Natural killer cell treated with Interleukin-12 subunit alpha and Interleukin-12 subunit beta and Interleukin-15 and Interleukin-18, amount 100 ng/mL, for 72 hours (primary cell): ENCODE results near the gene HDAC7. TPM values are rescaled to one million over a fixed set of nuclear protein-coding genes. Genes with fewer than 3 reads are reported as not detected.
"Not testable (repeated sequence)": the region's sequence is repeated elsewhere in the genome, so short reads cannot be mapped to it uniquely, and the experiment has no call there.

Experiments used
- ATAC-seq, 2 donors: fragments of 150-1000 bp; cut with Tn5 transposase in 1 of 2; sonication (Bioruptor Pico), chemical (Tn5 transposase) in 1 of 2; 2 replicates each; pipeline ENCODE4 v1.10.0; 2021
- DNase-seq: peaks from one replicate; pipeline ENCODE4 v3.0.0; 2022; ENCODE audit warnings: low spot score
- H3K27ac Mint-ChIP-seq, 2 donors: 1 replicate in 1 of 2; 2 replicates in 1 of 2; pipeline ENCODE4 v1.8.0; 2022; ENCODE audit warnings: mixed read lengths in 2 of 2, mild to moderate bottlenecking in 1 of 2, moderate library complexity in 1 of 2
- H3K27me3 Mint-ChIP-seq, 2 donors: 1 replicate in 1 of 2; 2 replicates in 1 of 2; pipeline ENCODE4 v1.8.0; 2022; ENCODE audit warnings: mixed read lengths in 2 of 2
- H3K36me3 Mint-ChIP-seq: one replicate; pipeline ENCODE4 v1.8.0; 2022; ENCODE audit warnings: mixed read lengths
- H3K4me1 Mint-ChIP-seq, 2 donors: 1 replicate in 1 of 2; 2 replicates in 1 of 2; pipeline ENCODE4 v1.8.0; 2022; ENCODE audit warnings: low read depth in 2 of 2, mixed read lengths in 2 of 2, mild to moderate bottlenecking in 1 of 2
- H3K4me3 Mint-ChIP-seq: one replicate; pipeline ENCODE4 v1.8.0; 2022; ENCODE audit warnings: mixed read lengths
- H3K9me3 Mint-ChIP-seq: 2 replicates; pipeline ENCODE4 v1.8.0; 2022; ENCODE audit warnings: mixed read lengths
- total RNA-seq, 2 donors: library from RNA; stranded (reverse); gene quantifications; one replicate each; pipeline ENCODE4 v1.2.3, GENCODE V29; 2022

Gene HDAC7
- total RNA-seq, 2 donors from 2014 or later, result 127 to 176 TPM

GRCh38 chr12:47819138-47819895 is 386 bp downstream of the HDAC7 start:
- no peaks in the 10 kb centered on the region for H3K27me3 Mint-ChIP-seq
- H3K27ac Mint-ChIP-seq, result peak overlapping the region; percentile 94 to 100
- DNase-seq (peak; percentile 79), ATAC-seq (peak; percentile 63 to 71)
- H3K36me3 Mint-ChIP-seq, result peaks cover 5% of the 10 kb centered on the region
- peak overlapping the region; percentile 90 for H3K4me3 Mint-ChIP-seq
- H3K9me3 Mint-ChIP-seq, result peaks cover 4% of the 10 kb centered on the region
- H3K4me1 Mint-ChIP-seq, result peaks cover 59 to 65% of the 10 kb centered on the region in 2 donors

GRCh38 chr12:47818467-47819137 is 1.1 kb downstream of the HDAC7 start:
- Mint-ChIP-seq H3K27me3 (no peaks in the 10 kb centered on the region), H3K4me3 (peak overlapping the region; percentile 90), H3K36me3 (peaks cover 5% of the 10 kb centered on the region), H3K9me3 (peaks cover 4% of the 10 kb centered on the region), H3K4me1 (peaks cover 60 to 66% of the 10 kb centered on the region in 2 donors), H3K27ac (peak overlapping the region; percentile 94 to 100)
- ATAC-seq (peak; percentile 39 to 54), DNase-seq (peak; percentile 75)

GRCh38 chr12:47818007-47818376 is 1.7 kb downstream of the HDAC7 start:
- no peak for ATAC-seq
- DNase-seq, result no peak
- Mint-ChIP-seq H3K4me3 (peak overlapping the region; percentile 90), H3K9me3 (peaks cover 4% of the 10 kb centered on the region), H3K27me3 (no peaks in the 10 kb centered on the region), H3K4me1 (peaks cover 66 to 68% of the 10 kb centered on the region in 2 donors), H3K36me3 (peaks cover 5% of the 10 kb centered on the region), H3K27ac (peak overlapping the region; percentile 94 to 100)

- H3K27me3 Mint-ChIP-seq, result no peaks in the 10 kb centered on the region
- peaks cover 4% of the 10 kb centered on the region for H3K9me3 Mint-ChIP-seq
- H3K4me3 Mint-ChIP-seq, result peak overlapping the region; percentile 90
- H3K36me3 Mint-ChIP-seq, result peaks cover 5% of the 10 kb centered on the region
- ATAC-seq, result no peak
- peak overlapping the region; percentile 94 to 100 for H3K27ac Mint-ChIP-seq
- DNase-seq, result no peak
- H3K4me1 Mint-ChIP-seq, result peaks cover 67 to 73% of the 10 kb centered on the region in 2 donors
Measured at GRCh38 chr12:47817272-47818006, 2.3 kb downstream of the HDAC7 start.

- Mint-ChIP-seq H3K4me3 (peak overlapping the region; percentile 90), H3K9me3 (peaks cover 4% of the 10 kb centered on the region), H3K27me3 (no peaks in the 10 kb centered on the region), H3K4me1 (peaks cover 69 to 70% of the 10 kb centered on the region in 2 donors), H3K36me3 (peaks cover 5% of the 10 kb centered on the region), H3K27ac (peak overlapping the region; percentile 94 to 100)
- ATAC-seq (no peak), DNase-seq (no peak)
Measured at GRCh38 chr12:47816403-47817271, 3.1 kb downstream of the HDAC7 start.

- not testable (repeated sequence) for H3K9me3 Mint-ChIP-seq, H3K27me3 Mint-ChIP-seq, DNase-seq, H3K36me3 Mint-ChIP-seq, ATAC-seq
- Mint-ChIP-seq H3K4me3 (peak overlapping the region; percentile 90), H3K4me1 (peaks cover 70 to 72% of the 10 kb centered on the region in 2 donors), H3K27ac (peak overlapping the region; percentile 94 to 100)
Measured at GRCh38 chr12:47815447-47815846, 4.3 kb downstream of the HDAC7 start.

GRCh38 chr12:47814539-47815170 is 5.0 kb downstream of the HDAC7 start:
- ATAC-seq (peak; percentile 3 to 33), DNase-seq (no peak)
- Mint-ChIP-seq H3K27me3 (no peaks in the 10 kb centered on the region), H3K36me3 (peaks cover 5% of the 10 kb centered on the region), H3K9me3 (peaks cover 4% of the 10 kb centered on the region), H3K4me3 (peak overlapping the region; percentile 90), H3K27ac (peak overlapping the region; percentile 94 to 100), H3K4me1 (peaks cover 69 to 73% of the 10 kb centered on the region in 2 donors)

- DNase-seq (no peak), ATAC-seq (peak in 1 of 2 donors; percentile 3)
- peaks cover 4% of the 10 kb centered on the region for H3K9me3 Mint-ChIP-seq
- H3K27me3 Mint-ChIP-seq, result no peaks in the 10 kb centered on the region
- H3K36me3 Mint-ChIP-seq, result peaks cover 5% of the 10 kb centered on the region
- H3K4me3 Mint-ChIP-seq, result peak overlapping the region; percentile 90
- H3K27ac Mint-ChIP-seq, result peak overlapping the region; percentile 94 to 100
- peaks cover 75 to 78% of the 10 kb centered on the region in 2 donors for H3K4me1 Mint-ChIP-seq
Measured at GRCh38 chr12:47813511-47814196, 6.0 kb downstream of the HDAC7 start.

- Mint-ChIP-seq H3K27ac (peak overlapping the region; percentile 94 to 100), H3K36me3 (peaks cover 5% of the 10 kb centered on the region), H3K4me3 (peak overlapping the region; percentile 90), H3K27me3 (no peaks in the 10 kb centered on the region), H3K4me1 (peaks cover 74 to 78% of the 10 kb centered on the region in 2 donors), H3K9me3 (peaks cover 4% of the 10 kb centered on the region)
- peak; percentile 83 to 89 for ATAC-seq
- peak; percentile 95 for DNase-seq
Measured at GRCh38 chr12:47812797-47813510, 6.7 kb downstream of the HDAC7 start.

GRCh38 chr12:47811581-47812484 is 7.9 kb downstream of the HDAC7 start:
- H3K27me3 Mint-ChIP-seq, result no peaks in the 10 kb centered on the region
- peaks cover 74 to 78% of the 10 kb centered on the region in 2 donors for H3K4me1 Mint-ChIP-seq
- peaks cover 4% of the 10 kb centered on the region for H3K9me3 Mint-ChIP-seq
- DNase-seq (no peak), ATAC-seq (no peak)
- H3K36me3 Mint-ChIP-seq, result peaks cover 5% of the 10 kb centered on the region
- H3K27ac Mint-ChIP-seq, result peak overlapping the region; percentile 94 to 100
- H3K4me3 Mint-ChIP-seq, result peak overlapping the region; percentile 90

- peaks cover 5% of the 10 kb centered on the region for H3K36me3 Mint-ChIP-seq
- H3K4me3 Mint-ChIP-seq, result peak overlapping the region; percentile 89
- H3K9me3 Mint-ChIP-seq, result peaks cover 4% of the 10 kb centered on the region
- H3K4me1 Mint-ChIP-seq, result peaks cover 80 to 81% of the 10 kb centered on the region in 2 donors
- no peaks in the 10 kb centered on the region for H3K27me3 Mint-ChIP-seq
- ATAC-seq (no peak), DNase-seq (no peak)
- H3K27ac Mint-ChIP-seq, result peak overlapping the region; percentile 94 to 100
Measured at GRCh38 chr12:47811072-47811396, 8.7 kb downstream of the HDAC7 start.
